ENCODE measurements around the gene ERGIC1. TPM values are rescaled to one million over a fixed set of nuclear protein-coding genes. Genes with fewer than 3 reads are reported as not detected.

Gene ERGIC1
- polyA plus RNA-seq, 1 donor: 112 TPM

- H3K27ac ChIP-seq (ENCODE audit: low read length): no peak overlapping the region
- H3K27me3 ChIP-seq (ENCODE audit: control insufficient read depth, insufficient read depth, low read length): no peaks in the 10 kb centered on the region
- 90% methylated on average over 3 of the region's 7 CpGs for WGBS (ENCODE audit: insufficient coverage, low lambda C conversion rate)
- no peaks in the 10 kb centered on the region for H3K9me3 ChIP-seq (ENCODE audit: control insufficient read depth, low read depth, low read length)
- H3K4me3 ChIP-seq (ENCODE audit: low read length): no peak overlapping the region
- DNase-seq: no peak
- H3K4me1 ChIP-seq (ENCODE audit: control insufficient read depth, insufficient read depth, low read length): no peaks in the 10 kb centered on the region
- H3K36me3 ChIP-seq (ENCODE audit: control insufficient read depth, insufficient read depth, low read length): no peaks in the 10 kb centered on the region
Measured at GRCh38 chr5:172815631-172816030, 18.4 kb upstream of the ERGIC1 start.

- DNase-seq: no peak
- H3K27ac ChIP-seq (ENCODE audit: low read length): no peak overlapping the region
- no peaks in the 10 kb centered on the region for H3K4me1 ChIP-seq (ENCODE audit: control insufficient read depth, insufficient read depth, low read length)
- no peaks in the 10 kb centered on the region for H3K9me3 ChIP-seq (ENCODE audit: control insufficient read depth, low read depth, low read length)
- no peaks in the 10 kb centered on the region for H3K27me3 ChIP-seq (ENCODE audit: control insufficient read depth, insufficient read depth, low read length)
- no peak overlapping the region for H3K4me3 ChIP-seq (ENCODE audit: low read length)
- no peaks in the 10 kb centered on the region for H3K36me3 ChIP-seq (ENCODE audit: control insufficient read depth, insufficient read depth, low read length)
- WGBS (ENCODE audit: insufficient coverage, low lambda C conversion rate): 100% methylated on average over 1 of the region's 5 CpGs
Measured at GRCh38 chr5:172816925-172817562, 17.0 kb upstream of the ERGIC1 start.

- no peak for DNase-seq
- no peak overlapping the region for H3K4me3 ChIP-seq (ENCODE audit: low read length)
- H3K27ac ChIP-seq (ENCODE audit: low read length): no peak overlapping the region
- no peaks in the 10 kb centered on the region for H3K36me3 ChIP-seq (ENCODE audit: control insufficient read depth, insufficient read depth, low read length)
- no peaks in the 10 kb centered on the region for H3K4me1 ChIP-seq (ENCODE audit: control insufficient read depth, insufficient read depth, low read length)
- no CpG with 5 or more reads among the region's 7 CpGs for WGBS (ENCODE audit: insufficient coverage, low lambda C conversion rate)
- H3K27me3 ChIP-seq (ENCODE audit: control insufficient read depth, insufficient read depth, low read length): no peaks in the 10 kb centered on the region
- no peaks in the 10 kb centered on the region for H3K9me3 ChIP-seq (ENCODE audit: control insufficient read depth, low read depth, low read length)
Measured at GRCh38 chr5:172817664-172818063, 16.4 kb upstream of the ERGIC1 start.

- Histone ChIP-seq H3K9me3 (ENCODE audit: control insufficient read depth, low read depth, low read length) (no peaks in the 10 kb centered on the region), H3K4me1 (ENCODE audit: control insufficient read depth, insufficient read depth, low read length) (no peaks in the 10 kb centered on the region), H3K36me3 (ENCODE audit: control insufficient read depth, insufficient read depth, low read length) (no peaks in the 10 kb centered on the region), H3K4me3 (ENCODE audit: low read length) (no peak overlapping the region), H3K27ac (ENCODE audit: low read length) (no peak overlapping the region), H3K27me3 (ENCODE audit: control insufficient read depth, insufficient read depth, low read length) (no peaks in the 10 kb centered on the region)
- no peak for DNase-seq
- WGBS (ENCODE audit: insufficient coverage, low lambda C conversion rate): no CpG with 5 or more reads among the region's 3 CpGs
Measured at GRCh38 chr5:172818081-172818480, 16.0 kb upstream of the ERGIC1 start.

GRCh38 chr5:172819569-172819968 is 14.5 kb upstream of the ERGIC1 start:
- Histone ChIP-seq H3K4me3 (ENCODE audit: low read length) (no peak overlapping the region), H3K4me1 (ENCODE audit: control insufficient read depth, insufficient read depth, low read length) (no peaks in the 10 kb centered on the region), H3K36me3 (ENCODE audit: control insufficient read depth, insufficient read depth, low read length) (no peaks in the 10 kb centered on the region), H3K27ac (ENCODE audit: low read length) (no peak overlapping the region), H3K9me3 (ENCODE audit: control insufficient read depth, low read depth, low read length) (no peaks in the 10 kb centered on the region), H3K27me3 (ENCODE audit: control insufficient read depth, insufficient read depth, low read length) (no peaks in the 10 kb centered on the region)
- DNase-seq: no peak
- no CpG with 5 or more reads among the region's 3 CpGs for WGBS (ENCODE audit: insufficient coverage, low lambda C conversion rate)

- DNase-seq: no peak
Measured at GRCh38 chr5:172820046-172820767, 13.8 kb upstream of the ERGIC1 start.

GRCh38 chr5:172821340-172821985 is 12.6 kb upstream of the ERGIC1 start:
- no peak for DNase-seq
- H3K4me1 ChIP-seq (ENCODE audit: control insufficient read depth, insufficient read depth, low read length): no peaks in the 10 kb centered on the region
- H3K4me3 ChIP-seq (ENCODE audit: low read length): no peak overlapping the region
- H3K27me3 ChIP-seq (ENCODE audit: control insufficient read depth, insufficient read depth, low read length): no peaks in the 10 kb centered on the region
- H3K27ac ChIP-seq (ENCODE audit: low read length): no peak overlapping the region
- no peaks in the 10 kb centered on the region for H3K36me3 ChIP-seq (ENCODE audit: control insufficient read depth, insufficient read depth, low read length)
- 100% methylated on average over 1 of the region's 6 CpGs for WGBS (ENCODE audit: insufficient coverage, low lambda C conversion rate)
- H3K9me3 ChIP-seq (ENCODE audit: control insufficient read depth, low read depth, low read length): peaks cover 5% of the 10 kb centered on the region

More at GRCh38 chr5:172820046-172820767, 13.8 kb upstream of the ERGIC1 start:
- Histone ChIP-seq H3K4me3 (ENCODE audit: low read length) (no peak overlapping the region), H3K4me1 (ENCODE audit: control insufficient read depth, insufficient read depth, low read length) (no peaks in the 10 kb centered on the region), H3K36me3 (ENCODE audit: control insufficient read depth, insufficient read depth, low read length) (no peaks in the 10 kb centered on the region), H3K27ac (ENCODE audit: low read length) (no peak overlapping the region), H3K9me3 (ENCODE audit: control insufficient read depth, low read depth, low read length) (no peaks in the 10 kb centered on the region), H3K27me3 (ENCODE audit: control insufficient read depth, insufficient read depth, low read length) (no peaks in the 10 kb centered on the region)
- no CpG with 5 or more reads among the region's 16 CpGs for WGBS (ENCODE audit: insufficient coverage, low lambda C conversion rate)

- Histone ChIP-seq H3K9me3 (ENCODE audit: control insufficient read depth, low read depth, low read length) (peaks cover 5% of the 10 kb centered on the region), H3K4me3 (ENCODE audit: low read length) (no peak overlapping the region), H3K27ac (ENCODE audit: low read length) (no peak overlapping the region), H3K27me3 (ENCODE audit: control insufficient read depth, insufficient read depth, low read length) (no peaks in the 10 kb centered on the region), H3K4me1 (ENCODE audit: control insufficient read depth, insufficient read depth, low read length) (no peaks in the 10 kb centered on the region), H3K36me3 (ENCODE audit: control insufficient read depth, insufficient read depth, low read length) (no peaks in the 10 kb centered on the region)
- no peak for DNase-seq
- WGBS (ENCODE audit: insufficient coverage, low lambda C conversion rate): no CpG with 5 or more reads among the region's 6 CpGs
Measured at GRCh38 chr5:172823840-172824362, 10.2 kb upstream of the ERGIC1 start.

GRCh38 chr5:172825610-172826204 is 8.3 kb upstream of the ERGIC1 start:
- no peaks in the 10 kb centered on the region for H3K27me3 ChIP-seq (ENCODE audit: control insufficient read depth, insufficient read depth, low read length)
- no peaks in the 10 kb centered on the region for H3K36me3 ChIP-seq (ENCODE audit: control insufficient read depth, insufficient read depth, low read length)
- H3K4me3 ChIP-seq (ENCODE audit: low read length): no peak overlapping the region
- H3K27ac ChIP-seq (ENCODE audit: low read length): no peak overlapping the region
- 0% methylated on average over 1 of the region's 2 CpGs for WGBS (ENCODE audit: insufficient coverage, low lambda C conversion rate)
- DNase-seq: no peak
- H3K9me3 ChIP-seq (ENCODE audit: control insufficient read depth, low read depth, low read length): peaks cover 5% of the 10 kb centered on the region
- peaks cover under 1% of the 10 kb centered on the region for H3K4me1 ChIP-seq (ENCODE audit: control insufficient read depth, insufficient read depth, low read length)

- H3K36me3 ChIP-seq (ENCODE audit: control insufficient read depth, insufficient read depth, low read length): no peaks in the 10 kb centered on the region
- H3K4me1 ChIP-seq (ENCODE audit: control insufficient read depth, insufficient read depth, low read length): peaks cover 2% of the 10 kb centered on the region
- H3K9me3 ChIP-seq (ENCODE audit: control insufficient read depth, low read depth, low read length): peaks cover 5% of the 10 kb centered on the region
- H3K27me3 ChIP-seq (ENCODE audit: control insufficient read depth, insufficient read depth, low read length): no peaks in the 10 kb centered on the region
- H3K27ac ChIP-seq (ENCODE audit: low read length): no peak overlapping the region
- DNase-seq: no peak
- no CpG with 5 or more reads among the region's 2 CpGs for WGBS (ENCODE audit: insufficient coverage, low lambda C conversion rate)
- no peak overlapping the region for H3K4me3 ChIP-seq (ENCODE audit: low read length)
Measured at GRCh38 chr5:172827841-172828240, 6.2 kb upstream of the ERGIC1 start.

Measured in large intestine (tissue), 3 donors.